Endodermal cell (in vitro differentiated cells): ENCODE data around the gene HYDIN. TPM values are rescaled to one million over a fixed set of nuclear protein-coding genes. Genes with fewer than 3 reads are reported as not detected.

ENCODE experiments used
- DNase-seq: peaks from one replicate; pipeline ENCODE4 v3.0.0-alpha.2; 2017
- H3K27ac ChIP-seq: 2 replicates; pipeline ENCODE4 v1.5.1; 2013; ENCODE audit warnings: mild to moderate bottlenecking, low read depth, low read length, moderate library complexity
- H3K27me3 ChIP-seq: 2 replicates; pipeline ENCODE4 v1.6.1; 2013; ENCODE audit warnings: mild to moderate bottlenecking, low read length, moderate library complexity; ENCODE audit not compliant: insufficient read depth, control insufficient read depth, poor library complexity, severe bottlenecking
- H3K36me3 ChIP-seq: 2 replicates; pipeline ENCODE4 v1.7.0; 2013; ENCODE audit warnings: mild to moderate bottlenecking, low read length, moderate library complexity; ENCODE audit not compliant: control insufficient read depth, insufficient read depth
- H3K4me1 ChIP-seq: one replicate; pipeline ENCODE4 v1.7.0; 2013; ENCODE audit warnings: low read length; ENCODE audit not compliant: control insufficient read depth, insufficient read depth
- H3K4me3 ChIP-seq: 2 replicates; pipeline ENCODE4 v1.5.1; 2013; ENCODE audit warnings: mild to moderate bottlenecking, low read length, moderate library complexity
- H3K9ac ChIP-seq: 2 replicates; pipeline ENCODE4 v1.6.1; 2013; ENCODE audit warnings: mild to moderate bottlenecking, low read length, moderate library complexity; ENCODE audit not compliant: poor library complexity, severe bottlenecking; ENCODE audit errors: extremely low read depth
- H3K9me3 ChIP-seq: 2 replicates; pipeline ENCODE4 v1.6.1; 2013; ENCODE audit warnings: mild to moderate bottlenecking, low read length, moderate library complexity; ENCODE audit not compliant: control insufficient read depth
- H3K27ac Mint-ChIP-seq: 2 replicates; pipeline ENCODE4 v1.8.0; 2020; ENCODE audit warnings: mixed read lengths
- H3K27me3 Mint-ChIP-seq: 2 replicates; pipeline ENCODE4 v1.8.0; 2021; ENCODE audit warnings: mild to moderate bottlenecking, mixed read lengths; ENCODE audit not compliant: insufficient read depth
- H3K36me3 Mint-ChIP-seq: 2 replicates; pipeline ENCODE4 v1.8.0; 2020; ENCODE audit warnings: low read depth, mixed read lengths
- H3K4me1 Mint-ChIP-seq: 2 replicates; pipeline ENCODE4 v1.8.0; 2020; ENCODE audit warnings: mixed read lengths
- H3K4me3 Mint-ChIP-seq: 2 replicates; pipeline ENCODE4 v1.8.0; 2020; ENCODE audit warnings: mild to moderate bottlenecking, moderate library complexity, mixed read lengths
- H3K9me3 Mint-ChIP-seq: 2 replicates; pipeline ENCODE4 v1.8.0; 2020; ENCODE audit warnings: mild to moderate bottlenecking, mixed read lengths
- WGBS, 2 experiments: methylation state at CpG; one replicate each; pipeline versions ENCODE4 v1.1.5 to v1.1.7; 2013; ENCODE audit warnings: missing lambda C conversion rate in 2 of 2, mixed read lengths in 1 of 2; ENCODE audit not compliant: insufficient coverage in 1 of 2, insufficient read length in 1 of 2; 5-methylcytosine and 5-hydroxymethylcytosine counted together
- total RNA-seq, 2 donors: library from RNA; stranded (reverse); fragmentation: NEBNext Ultra II Directional in 1 of 2; extraction: Animal tissue kit (Norgen Biotek cat#: 25700) in 1 of 2; gene quantifications; 2 replicates in 1 of 2; 3 replicates in 1 of 2; pipeline ENCODE4 v1.2.1, GENCODE V29; 2021
- TF ChIP-seq, protein P1 (sequence below): fragments of 200-600 bp; sonication (generic); conservative IDR thresholded peaks from 2 replicates; pipeline ENCODE4 v1.5.0; 2021; ENCODE audit warnings: antibody characterized with exemption, mild to moderate bottlenecking

Gene HYDIN
- total RNA-seq, 2 donors from 2014 or later: 6.4 to 7.7 TPM

DNA sequence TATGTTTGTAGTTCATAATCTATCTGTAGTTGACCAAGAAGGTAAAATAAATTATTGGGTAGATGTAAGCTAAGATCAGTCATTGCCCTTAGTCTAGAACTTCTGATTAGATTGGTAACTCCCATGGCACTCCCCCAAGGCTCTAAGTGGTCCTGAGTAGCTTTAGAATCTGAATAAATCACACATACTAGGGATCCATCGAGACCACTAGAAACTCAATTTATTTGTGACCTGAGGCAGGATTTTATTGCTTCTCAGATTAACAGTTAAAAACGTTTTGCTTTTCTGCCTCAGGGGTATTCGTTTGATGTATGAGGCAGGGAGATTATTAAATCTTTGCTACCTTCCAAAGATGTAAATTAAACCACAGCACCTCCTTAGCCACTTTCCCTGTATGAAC, 33.8 kb upstream of the HYDIN start:
- Histone ChIP-seq H3K9ac (no peak overlapping the region), H3K4me3 (no peak overlapping the region), H3K9me3 (no peaks in the 10 kb centered on the region), H3K27me3 (no peaks in the 10 kb centered on the region), H3K4me1 (no peaks in the 10 kb centered on the region), H3K36me3 (no peaks in the 10 kb centered on the region), H3K27ac (no peak overlapping the region)
- TF ChIP-seq, protein P1, sequence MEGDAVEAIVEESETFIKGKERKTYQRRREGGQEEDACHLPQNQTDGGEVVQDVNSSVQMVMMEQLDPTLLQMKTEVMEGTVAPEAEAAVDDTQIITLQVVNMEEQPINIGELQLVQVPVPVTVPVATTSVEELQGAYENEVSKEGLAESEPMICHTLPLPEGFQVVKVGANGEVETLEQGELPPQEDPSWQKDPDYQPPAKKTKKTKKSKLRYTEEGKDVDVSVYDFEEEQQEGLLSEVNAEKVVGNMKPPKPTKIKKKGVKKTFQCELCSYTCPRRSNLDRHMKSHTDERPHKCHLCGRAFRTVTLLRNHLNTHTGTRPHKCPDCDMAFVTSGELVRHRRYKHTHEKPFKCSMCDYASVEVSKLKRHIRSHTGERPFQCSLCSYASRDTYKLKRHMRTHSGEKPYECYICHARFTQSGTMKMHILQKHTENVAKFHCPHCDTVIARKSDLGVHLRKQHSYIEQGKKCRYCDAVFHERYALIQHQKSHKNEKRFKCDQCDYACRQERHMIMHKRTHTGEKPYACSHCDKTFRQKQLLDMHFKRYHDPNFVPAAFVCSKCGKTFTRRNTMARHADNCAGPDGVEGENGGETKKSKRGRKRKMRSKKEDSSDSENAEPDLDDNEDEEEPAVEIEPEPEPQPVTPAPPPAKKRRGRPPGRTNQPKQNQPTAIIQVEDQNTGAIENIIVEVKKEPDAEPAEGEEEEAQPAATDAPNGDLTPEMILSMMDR: no peak
- Mint-ChIP-seq H3K27me3 (no peaks in the 10 kb centered on the region), H3K4me1 (no peaks in the 10 kb centered on the region), H3K27ac (no peak overlapping the region), H3K9me3 (no peaks in the 10 kb centered on the region), H3K4me3 (no peak overlapping the region), H3K36me3 (no peaks in the 10 kb centered on the region)
- WGBS, 2 experiments: 83 to 100% methylated on average over 1 to 3 of the region's 3 CpGs
- DNase-seq: no peak

DNA sequence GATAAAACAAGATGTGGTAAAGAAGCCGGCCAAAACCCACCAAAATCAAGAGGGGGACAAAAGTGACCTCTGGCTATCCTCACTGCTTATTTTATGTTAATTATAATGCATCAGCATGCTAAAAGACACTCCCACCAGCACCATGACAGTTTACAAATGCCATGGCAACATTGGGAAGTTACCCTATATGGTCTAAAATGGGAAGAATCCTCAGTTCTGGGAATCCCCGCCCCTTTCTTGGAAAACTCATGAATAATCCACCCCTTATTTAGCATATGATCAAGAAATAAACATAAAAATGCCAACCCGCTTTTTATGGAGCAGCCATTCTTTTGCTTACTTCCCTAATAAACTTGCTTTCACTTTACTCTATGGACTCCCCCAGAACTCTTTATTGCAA, 33.1 kb upstream of the HYDIN start:
- no peak for DNase-seq
- TF ChIP-seq, protein P1: no peak
- no peaks in the 10 kb centered on the region for H3K36me3 Mint-ChIP-seq
- no peaks in the 10 kb centered on the region for H3K27me3 ChIP-seq
- 80 to 91% methylated on average over 2 to 3 of the region's 3 CpGs for WGBS, 2 experiments
- no peak overlapping the region for H3K27ac ChIP-seq
- H3K4me3 Mint-ChIP-seq: no peak overlapping the region
- H3K27ac Mint-ChIP-seq: no peak overlapping the region
- H3K4me3 ChIP-seq: no peak overlapping the region
- no peaks in the 10 kb centered on the region for H3K36me3 ChIP-seq
- no peaks in the 10 kb centered on the region for H3K4me1 ChIP-seq
- H3K4me1 Mint-ChIP-seq: no peaks in the 10 kb centered on the region
- H3K9ac ChIP-seq: no peak overlapping the region
- no peaks in the 10 kb centered on the region for H3K27me3 Mint-ChIP-seq
- H3K9me3 ChIP-seq: no peaks in the 10 kb centered on the region
- no peaks in the 10 kb centered on the region for H3K9me3 Mint-ChIP-seq

GRCh38 chr16:71262391-71262790, 31.9 kb upstream of the HYDIN start:
- H3K4me1 ChIP-seq: no peaks in the 10 kb centered on the region
- 87 to 100% methylated on average over 2 to 5 of the region's 5 CpGs for WGBS, 2 experiments
- H3K27ac ChIP-seq: no peak overlapping the region
- Mint-ChIP-seq H3K27me3 (no peaks in the 10 kb centered on the region), H3K27ac (no peak overlapping the region), H3K4me3 (no peak overlapping the region), H3K4me1 (no peaks in the 10 kb centered on the region), H3K9me3 (no peaks in the 10 kb centered on the region), H3K36me3 (no peaks in the 10 kb centered on the region)
- H3K9me3 ChIP-seq: no peaks in the 10 kb centered on the region
- H3K9ac ChIP-seq: no peak overlapping the region
- no peaks in the 10 kb centered on the region for H3K36me3 ChIP-seq
- TF ChIP-seq, protein P1: no peak
- no peak for DNase-seq
- H3K27me3 ChIP-seq: no peaks in the 10 kb centered on the region
- H3K4me3 ChIP-seq: no peak overlapping the region
